Ureter (tissue), 1 donor: Measurements from ENCODE around the gene IQGAP2. TPM values are rescaled to one million over a fixed set of nuclear protein-coding genes. Genes with fewer than 3 reads are reported as not detected.

Experiments used
- DNase-seq: peaks from one replicate; pipeline ENCODE4 v3.0.0-alpha.2; 2020; ENCODE audit warnings: low spot score
- total RNA-seq: library from RNA; stranded (reverse); gene quantifications from one replicate; pipeline ENCODE4 v1.2.4, GENCODE V29; 2023
- donor health status: DM: yes; HTN: yes; CAD: no.

IQGAP2 gene
- total RNA-seq, 1 donor from 2014 or later: 9.7 TPM

- no peak for DNase-seq
These were observed 47.0 kb downstream of the IQGAP2 start for GRCh38 chr5:76450054-76450453.

- no peak for DNase-seq
These were observed 48.1 kb downstream of the IQGAP2 start for GRCh38 chr5:76451031-76451701.

- no peak for DNase-seq
These were observed 52.5 kb downstream of the IQGAP2 start for GRCh38 chr5:76455531-76456133.

DNA sequence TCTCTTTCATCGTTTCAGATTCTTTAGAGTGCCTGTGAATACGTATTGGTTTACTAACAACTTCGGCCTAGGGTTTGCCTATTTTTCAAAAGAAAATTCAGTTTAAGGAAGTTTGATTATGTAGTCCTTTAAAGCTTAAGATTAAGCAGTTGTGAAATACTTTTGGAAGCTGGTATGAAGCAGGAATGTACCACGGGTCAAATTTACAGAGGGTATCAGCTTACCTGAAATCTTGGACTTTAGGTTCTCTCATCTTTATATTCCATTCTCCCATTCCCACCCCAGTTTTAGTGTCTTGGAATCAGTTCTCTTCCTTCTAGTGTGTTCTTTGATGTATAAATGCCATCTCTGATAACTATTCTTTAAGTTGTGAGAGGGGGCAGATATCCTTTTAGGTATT is 53.2 kb downstream of the IQGAP2 start:
- no peak for DNase-seq

- DNase-seq: no peak
These were observed 54.8 kb downstream of the IQGAP2 start for GRCh38 chr5:76457674-76458485.

GRCh38 chr5:76458486-76458830 is 55.4 kb downstream of the IQGAP2 start:
- DNase-seq: no peak

GRCh38 chr5:76460104-76460503 is 57.0 kb downstream of the IQGAP2 start:
- no peak for DNase-seq

DNA sequence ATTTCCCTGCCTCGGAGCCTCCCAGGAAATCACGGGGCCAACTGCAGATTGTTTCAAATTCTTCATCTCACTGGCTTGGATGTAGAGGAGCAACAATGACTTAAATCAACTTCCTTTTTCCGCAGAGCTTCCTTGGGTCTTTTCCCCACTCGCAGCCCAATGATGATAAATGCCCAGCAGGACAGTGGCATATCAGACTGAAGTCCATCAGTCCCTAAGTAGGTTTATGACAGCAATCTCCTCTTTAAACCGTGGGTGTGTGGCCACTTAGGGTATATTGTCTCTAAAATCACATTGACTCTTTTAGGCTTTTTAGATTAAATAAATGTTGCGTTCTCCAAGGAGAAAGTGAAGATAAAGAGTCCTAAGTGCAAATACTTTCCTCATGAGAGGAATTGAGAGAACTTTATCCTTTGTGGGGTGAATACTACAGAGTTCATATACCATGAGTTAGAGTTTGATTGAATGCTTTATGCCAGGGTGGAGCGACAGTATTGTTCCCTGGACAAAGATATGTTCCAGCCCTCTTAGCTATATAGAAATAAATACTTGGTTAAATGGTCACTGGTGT is 59.1 kb downstream of the IQGAP2 start:
- DNase-seq: no peak

- no peak for DNase-seq
These were observed 64.1 kb downstream of the IQGAP2 start for GRCh38 chr5:76467216-76467615.

GRCh38 chr5:76468635-76469425 is 65.7 kb downstream of the IQGAP2 start:
- DNase-seq: no peak

- no peak for DNase-seq
These were observed 66.7 kb downstream of the IQGAP2 start for GRCh38 chr5:76469656-76470290.

- no peak for DNase-seq
These were observed 67.9 kb downstream of the IQGAP2 start for GRCh38 chr5:76470976-76471375.

- DNase-seq: no peak
These were observed 68.3 kb downstream of the IQGAP2 start for GRCh38 chr5:76471406-76471805.

- DNase-seq: no peak
These were observed 68.9 kb downstream of the IQGAP2 start for GRCh38 chr5:76471987-76472334.

DNA sequence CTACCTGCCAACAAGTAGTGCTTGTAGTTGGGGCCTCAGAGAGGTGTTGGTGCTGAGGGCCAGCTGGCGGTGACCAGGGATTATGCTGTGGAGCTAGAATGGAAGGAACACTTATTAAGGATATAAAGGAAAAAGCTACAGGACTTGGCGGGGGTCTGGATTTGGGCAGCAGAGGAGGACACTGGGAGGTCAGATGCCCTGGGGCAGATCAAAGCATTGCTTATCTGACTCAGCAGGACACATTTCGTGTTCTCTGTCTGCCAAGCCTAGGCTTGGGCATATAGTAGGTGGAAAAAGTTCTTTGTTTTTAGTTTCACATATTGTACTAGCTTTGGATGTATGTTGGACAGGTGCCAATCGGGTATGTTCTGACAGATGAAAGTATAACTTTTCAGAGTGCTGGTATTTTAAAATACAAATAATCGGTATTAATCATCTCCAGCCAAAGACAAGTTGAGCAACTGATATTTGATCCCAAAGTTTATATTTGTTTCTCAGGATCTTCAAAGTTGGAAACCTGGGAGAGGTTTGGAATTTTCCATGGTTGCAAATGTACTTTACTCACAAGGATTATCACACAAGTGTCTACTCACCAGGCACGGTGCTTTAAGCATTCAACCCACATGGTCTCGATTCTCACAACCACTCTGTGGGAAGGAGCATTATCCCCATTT is 69.4 kb downstream of the IQGAP2 start:
- DNase-seq: no peak

- no peak for DNase-seq
These were observed 69.9 kb downstream of the IQGAP2 start for GRCh38 chr5:76473009-76473336.

DNA sequence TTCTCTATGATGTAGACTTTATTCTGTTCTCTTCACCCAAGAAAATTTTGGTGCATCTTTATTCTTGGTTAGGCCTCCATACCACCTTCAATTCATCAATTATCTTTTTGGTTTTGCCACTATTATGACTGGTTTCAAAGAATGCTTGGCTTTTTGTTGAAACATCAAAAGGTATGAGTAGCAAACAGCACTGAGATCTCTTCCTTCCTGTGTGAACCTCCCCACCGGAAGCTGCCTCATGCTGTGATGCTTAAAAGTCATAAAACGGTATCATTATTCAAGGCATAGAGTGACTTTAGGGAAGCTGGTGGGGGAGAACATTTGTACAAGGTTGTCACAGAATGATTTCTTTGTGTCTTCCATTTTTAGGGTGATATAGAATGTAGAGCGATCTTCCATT is 70.6 kb downstream of the IQGAP2 start:
- DNase-seq: no peak

- no peak for DNase-seq
These were observed 71.3 kb downstream of the IQGAP2 start for GRCh38 chr5:76474377-76474776.

- no peak for DNase-seq
These were observed 72.3 kb downstream of the IQGAP2 start for GRCh38 chr5:76475385-76475784.

DNA sequence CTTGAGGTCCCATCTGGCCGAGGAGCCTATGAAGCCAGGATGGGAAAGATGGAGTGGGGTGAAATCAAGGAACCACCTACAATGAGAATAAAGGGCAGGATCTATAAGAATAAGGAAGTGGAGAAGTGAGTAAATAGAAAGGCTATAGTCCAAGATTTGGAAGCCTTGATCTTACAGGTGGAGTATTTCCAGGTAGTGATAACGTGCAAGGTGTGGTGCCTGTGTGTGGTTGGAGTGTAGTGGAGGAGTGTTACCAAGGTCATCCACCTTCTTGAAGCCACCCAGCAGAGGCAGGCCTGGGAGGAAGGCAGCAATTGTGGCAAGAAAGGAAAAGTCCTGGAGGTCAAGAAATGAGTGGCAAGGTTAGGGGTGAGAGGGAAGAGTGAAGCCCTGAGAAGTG is 72.9 kb downstream of the IQGAP2 start:
- DNase-seq: no peak

DNA sequence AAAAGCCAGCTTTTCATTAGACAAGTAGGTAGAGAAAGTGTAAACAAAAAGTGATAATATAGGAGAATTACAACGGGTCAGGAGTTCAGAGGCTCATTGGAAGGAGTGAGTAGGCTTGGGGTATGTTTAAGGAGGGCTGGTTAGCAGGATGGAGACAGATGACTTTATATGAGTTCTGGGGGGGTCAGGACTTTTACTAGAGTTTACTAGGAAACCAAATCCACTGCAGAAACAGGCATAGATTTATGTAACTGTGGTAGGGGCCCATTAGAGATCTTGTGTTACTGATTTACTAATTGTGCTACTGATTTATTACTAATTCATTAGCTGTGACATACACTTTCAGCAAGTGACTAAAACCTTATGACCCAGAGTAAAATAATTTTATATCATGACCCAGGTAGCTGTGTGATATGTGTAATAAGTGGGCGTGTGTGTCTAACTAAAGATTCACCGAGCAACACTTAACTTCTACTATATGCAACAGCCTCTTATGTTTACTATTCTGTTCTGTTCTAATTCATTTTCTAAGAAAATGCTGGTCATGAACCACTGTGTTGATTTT is 73.5 kb downstream of the IQGAP2 start:
- no peak for DNase-seq
